ENCODE data around the gene SART1.

GRCh38 chr11:65941720-65942310 lies 19.7 kb upstream of the SART1 start:
- no peak for TF ChIP-seq SPI1 (IDR thresholded peaks at IDR 0.05; ENCODE audit: low read depth, low read length)
- no peak for TF ChIP-seq TAF1 (IDR thresholded peaks at IDR 0.05; ENCODE audit: low read depth, low read length)
- no peak for TF ChIP-seq POLR2A (IDR thresholded peaks at IDR 0.05; ENCODE audit: low read depth, low read length)
- no peak for TF ChIP-seq POLR2AphosphoS5 (IDR thresholded peaks at IDR 0.05; ENCODE audit: low read depth, low read length)
- TF ChIP-seq PAX5 (IDR thresholded peaks at IDR 0.05; ENCODE audit: insufficient read depth, low read length, severe bottlenecking) = no peak
- no peak for TF ChIP-seq POU2F2 (IDR thresholded peaks at IDR 0.05; ENCODE audit: low read depth, low read length)

Measured in GM12891 (cell line).